Measurements from ENCODE around the gene IRF6.

DNA sequence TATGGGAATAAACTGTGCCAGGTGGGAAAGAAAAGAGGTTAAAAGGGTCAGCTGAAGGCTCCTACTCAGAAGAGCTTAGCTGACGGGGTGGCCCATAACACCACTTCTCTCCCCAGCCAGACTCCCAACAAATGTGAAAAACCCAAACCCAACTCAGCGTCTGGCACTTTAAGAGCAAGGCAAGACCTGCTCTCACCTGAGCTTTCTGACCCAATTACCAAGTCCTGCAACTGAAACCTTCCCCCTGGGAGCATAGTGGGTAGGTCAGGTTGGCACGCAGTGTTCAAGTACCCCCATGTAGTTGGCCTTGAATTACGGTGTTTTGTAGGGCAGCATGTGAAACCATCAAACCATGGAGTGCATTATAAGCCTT lies 3.2 kb downstream of the IRF6 start:
- TF ChIP-seq EZH2 (IDR thresholded peaks at IDR 0.05) (no peak), ELF1 (IDR thresholded peaks at IDR 0.05; ENCODE audit: borderline replicate concordance, low read depth) (no peak), MAX (IDR thresholded peaks at IDR 0.05) (no peak), POLR2AphosphoS5 (IDR thresholded peaks at IDR 0.05; ENCODE audit: low read depth, low read length) (no peak)
- TF ChIP-seq, protein P1, sequence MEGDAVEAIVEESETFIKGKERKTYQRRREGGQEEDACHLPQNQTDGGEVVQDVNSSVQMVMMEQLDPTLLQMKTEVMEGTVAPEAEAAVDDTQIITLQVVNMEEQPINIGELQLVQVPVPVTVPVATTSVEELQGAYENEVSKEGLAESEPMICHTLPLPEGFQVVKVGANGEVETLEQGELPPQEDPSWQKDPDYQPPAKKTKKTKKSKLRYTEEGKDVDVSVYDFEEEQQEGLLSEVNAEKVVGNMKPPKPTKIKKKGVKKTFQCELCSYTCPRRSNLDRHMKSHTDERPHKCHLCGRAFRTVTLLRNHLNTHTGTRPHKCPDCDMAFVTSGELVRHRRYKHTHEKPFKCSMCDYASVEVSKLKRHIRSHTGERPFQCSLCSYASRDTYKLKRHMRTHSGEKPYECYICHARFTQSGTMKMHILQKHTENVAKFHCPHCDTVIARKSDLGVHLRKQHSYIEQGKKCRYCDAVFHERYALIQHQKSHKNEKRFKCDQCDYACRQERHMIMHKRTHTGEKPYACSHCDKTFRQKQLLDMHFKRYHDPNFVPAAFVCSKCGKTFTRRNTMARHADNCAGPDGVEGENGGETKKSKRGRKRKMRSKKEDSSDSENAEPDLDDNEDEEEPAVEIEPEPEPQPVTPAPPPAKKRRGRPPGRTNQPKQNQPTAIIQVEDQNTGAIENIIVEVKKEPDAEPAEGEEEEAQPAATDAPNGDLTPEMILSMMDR (IDR thresholded peaks at IDR 0.05 in 2 of 3, conservative IDR thresholded peaks at IDR 0.05 in 1 of 3; ENCODE audit: borderline replicate concordance in 1 of 3, insufficient read depth in 1 of 3, low read depth in 2 of 3, low read length in 2 of 3) = no peak
